Measurements from ENCODE around the gene PIM1. TPM values are rescaled to one million over a fixed set of nuclear protein-coding genes. Genes with fewer than 3 reads are reported as not detected.

PIM1 gene
- total and polyA plus RNA-seq, 9 of the 15 experiments (the other 6 are each of a cell fraction or from before 2014, with no cell fraction given) = 19.0 to 789 (median 212) TPM

DNA sequence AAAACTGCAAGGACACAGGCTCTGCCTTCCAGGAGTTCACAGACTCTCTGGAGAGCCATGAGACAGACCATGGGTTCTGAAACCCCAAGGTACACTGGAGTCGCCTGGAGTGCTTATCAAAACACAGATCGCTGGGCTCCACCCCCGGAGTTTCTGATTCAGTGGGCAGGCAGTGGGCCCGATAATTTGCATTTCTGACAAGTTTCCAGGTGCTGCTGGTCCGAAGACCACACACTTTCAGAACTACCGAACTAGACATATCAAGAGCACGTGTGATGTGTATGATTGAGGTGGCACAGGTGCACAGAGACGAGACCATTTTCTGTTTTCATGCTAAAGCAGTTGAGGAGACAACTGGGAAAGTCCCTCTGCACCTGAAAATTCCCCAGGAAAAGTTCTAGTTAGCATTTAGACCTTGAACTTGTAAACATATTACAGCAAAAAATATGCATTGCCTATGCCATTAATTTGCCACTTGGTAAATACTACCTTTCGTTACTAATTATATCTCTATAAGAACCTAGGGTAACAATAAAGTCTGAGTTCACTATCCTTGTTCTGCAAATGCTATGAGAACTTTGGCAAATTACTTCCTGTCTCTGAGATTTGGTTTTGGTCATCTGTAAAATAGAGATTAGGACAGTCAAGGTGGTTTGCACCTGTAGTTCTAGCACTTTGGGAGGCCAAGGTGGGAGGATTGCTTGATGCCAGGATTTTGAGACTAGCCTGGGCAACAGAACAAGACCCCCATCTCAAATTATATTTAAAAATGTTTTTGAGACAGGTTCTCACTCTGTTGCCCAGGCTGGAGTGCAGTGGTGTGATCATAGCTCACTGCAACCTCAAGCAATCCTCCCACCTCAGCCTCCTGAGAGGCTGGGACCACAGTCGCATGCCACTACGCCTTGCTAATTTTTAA, 14.3 kb upstream of the PIM1 start:
- ChIA-PET CTCF (ENCODE audit: low intra/inter-chr PET ratio) (no interaction called here), POLR2A (interaction anchor here (0.8 to 1.5 kb wide), 4 partner anchors 9 to 26 kb away, joined by 3 to 4 read pairs (median 3); no protein-coding TSS in a partner anchor)
- intact Hi-C loops (cut with micrococcal nuclease) (no loop called here), in situ Hi-C loops (cut with MboI) (no loop called here)
- Histone ChIP-seq H3K36me3 (ENCODE audit: control insufficient read depth, insufficient read depth, low read length) (no peaks in the 10 kb centered on the region), H4K20me1 (replicated peaks; ENCODE audit: control insufficient read depth, insufficient read depth, low read length) (no peaks in the 10 kb centered on the region), H3K4me3 (no peak overlapping the region), H2AFZ (ENCODE audit: low read depth, low read length) (peak overlapping the region; percentile 79), H3K27ac (ENCODE audit: extremely low read depth, low read depth, low read length) (no peak overlapping the region), H3K9me1 (ENCODE audit: control insufficient read depth, insufficient read depth, low read length) (no peaks in the 10 kb centered on the region), H3K4me2 (ENCODE audit: insufficient read depth, low read length) (peak overlapping the region; percentile 48), H3K79me2 (ENCODE audit: control insufficient read depth, insufficient read depth, low read length) (no peaks in the 10 kb centered on the region), H3K9ac (ENCODE audit: insufficient read depth in 1 of 2, low read depth in 2 of 2, low read length in 2 of 2) (peak overlapping the region in 1 of 2 experiments; percentile 38; a peak in 1 of 4 replicates), H3K27me3 (ENCODE audit: control insufficient read depth in 2 of 2, insufficient read depth in 2 of 2, low read length in 2 of 2) (no peaks in the 10 kb centered on the region), H3K4me1 (replicated peaks in 1 of 2; ENCODE audit: control insufficient read depth in 2 of 2, insufficient read depth in 2 of 2, low read length in 2 of 2) (peaks cover 0 to 13% of the 10 kb centered on the region in 2 experiments; a peak in 4 of 5 replicates), H3K9me3 (replicated peaks; ENCODE audit: control insufficient read depth, insufficient read depth, low read depth, low read length) (no peaks in the 10 kb centered on the region)
- FAIRE-seq (peak; percentile 82), DNase-seq (ENCODE audit: extremely low read depth in 1 of 4, low spot score in 3 of 4) (peak; percentile 56 to 76 (median 66)), ATAC-seq (peak; percentile 84)
- BruUV-seq (replicated peaks) = no TSS peak
- 28% methylated on average over 11 of the region's 11 CpGs for WGBS (ENCODE audit: insufficient coverage, low coverage, missing lambda C conversion rate)
- TF ChIP-seq KDM1A (IDR thresholded peaks at IDR 0.05) = peak; percentile 30 to 32; a peak in 1 of 4 replicates
- TF ChIP-seq, protein P1, sequence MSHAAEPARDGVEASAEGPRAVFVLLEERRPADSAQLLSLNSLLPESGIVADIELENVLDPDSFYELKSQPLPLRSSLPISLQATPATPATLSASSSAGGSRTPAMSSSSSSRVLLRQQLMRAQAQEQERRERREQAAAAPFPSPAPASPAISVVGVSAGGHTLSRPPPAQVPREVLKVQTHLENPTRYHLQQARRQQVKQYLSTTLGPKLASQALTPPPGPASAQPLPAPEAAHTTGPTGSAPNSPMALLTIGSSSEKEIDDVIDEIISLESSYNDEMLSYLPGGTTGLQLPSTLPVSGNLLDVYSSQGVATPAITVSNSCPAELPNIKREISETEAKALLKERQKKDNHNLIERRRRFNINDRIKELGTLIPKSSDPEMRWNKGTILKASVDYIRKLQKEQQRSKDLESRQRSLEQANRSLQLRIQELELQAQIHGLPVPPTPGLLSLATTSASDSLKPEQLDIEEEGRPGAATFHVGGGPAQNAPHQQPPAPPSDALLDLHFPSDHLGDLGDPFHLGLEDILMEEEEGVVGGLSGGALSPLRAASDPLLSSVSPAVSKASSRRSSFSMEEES (CRISPR knock-in tag; IDR thresholded peaks at IDR 0.05) = no peak
- peak; percentile 38 for TF ChIP-seq ATF7 (IDR thresholded peaks at IDR 0.05)
- no peak for TF ChIP-seq PTTG1 (tag; IDR thresholded peaks at IDR 0.05; ENCODE audit: low read depth)
- TF ChIP-seq ARID1B (IDR thresholded peaks at IDR 0.05) = peak; percentile 31; the same call in 1 of the 2 replicates
- TF ChIP-seq CBFA2T2 (conservative IDR thresholded peaks at IDR 0.05) = 0 out of 2 replicates have a peak, but pooled peaks have one; percentile 2
- TF ChIP-seq, protein P2, sequence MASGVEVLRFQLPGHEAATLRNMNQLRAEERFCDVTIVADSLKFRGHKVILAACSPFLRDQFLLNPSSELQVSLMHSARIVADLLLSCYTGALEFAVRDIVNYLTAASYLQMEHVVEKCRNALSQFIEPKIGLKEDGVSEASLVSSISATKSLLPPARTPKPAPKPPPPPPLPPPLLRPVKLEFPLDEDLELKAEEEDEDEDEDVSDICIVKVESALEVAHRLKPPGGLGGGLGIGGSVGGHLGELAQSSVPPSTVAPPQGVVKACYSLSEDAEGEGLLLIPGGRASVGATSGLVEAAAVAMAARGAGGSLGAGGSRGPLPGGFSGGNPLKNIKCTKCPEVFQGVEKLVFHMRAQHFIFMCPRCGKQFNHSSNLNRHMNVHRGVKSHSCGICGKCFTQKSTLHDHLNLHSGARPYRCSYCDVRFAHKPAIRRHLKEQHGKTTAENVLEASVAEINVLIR (CRISPR knock-in tag; IDR thresholded peaks at IDR 0.05) = 0 out of 2 replicates have a peak, but pooled peaks have one; percentile 5
- TF ChIP-seq FOXJ2 (tag; IDR thresholded peaks at IDR 0.05) = 0 out of 2 replicates have a peak, but pooled peaks have one; percentile 47
- peak; percentile 60 for TF ChIP-seq L3MBTL2 (IDR thresholded peaks at IDR 0.05)
- peak; percentile 35; the same call in 1 of the 2 replicates for TF ChIP-seq MTA3 (IDR thresholded peaks at IDR 0.05; ENCODE audit: borderline replicate concordance)
